Activated CD4-positive, alpha-beta T cell treated with anti-CD3 and anti-CD28 coated beads, Interleukin-2, amount 50 U/mL, for 48 hours (primary cell): ENCODE results near the gene EPC2.

ENCODE experiments used
- DNase-seq, 2 experiments: peaks; one replicate each; pipeline ENCODE4 v3.0.0-alpha.2; 2020

EPC2 gene, protein sequence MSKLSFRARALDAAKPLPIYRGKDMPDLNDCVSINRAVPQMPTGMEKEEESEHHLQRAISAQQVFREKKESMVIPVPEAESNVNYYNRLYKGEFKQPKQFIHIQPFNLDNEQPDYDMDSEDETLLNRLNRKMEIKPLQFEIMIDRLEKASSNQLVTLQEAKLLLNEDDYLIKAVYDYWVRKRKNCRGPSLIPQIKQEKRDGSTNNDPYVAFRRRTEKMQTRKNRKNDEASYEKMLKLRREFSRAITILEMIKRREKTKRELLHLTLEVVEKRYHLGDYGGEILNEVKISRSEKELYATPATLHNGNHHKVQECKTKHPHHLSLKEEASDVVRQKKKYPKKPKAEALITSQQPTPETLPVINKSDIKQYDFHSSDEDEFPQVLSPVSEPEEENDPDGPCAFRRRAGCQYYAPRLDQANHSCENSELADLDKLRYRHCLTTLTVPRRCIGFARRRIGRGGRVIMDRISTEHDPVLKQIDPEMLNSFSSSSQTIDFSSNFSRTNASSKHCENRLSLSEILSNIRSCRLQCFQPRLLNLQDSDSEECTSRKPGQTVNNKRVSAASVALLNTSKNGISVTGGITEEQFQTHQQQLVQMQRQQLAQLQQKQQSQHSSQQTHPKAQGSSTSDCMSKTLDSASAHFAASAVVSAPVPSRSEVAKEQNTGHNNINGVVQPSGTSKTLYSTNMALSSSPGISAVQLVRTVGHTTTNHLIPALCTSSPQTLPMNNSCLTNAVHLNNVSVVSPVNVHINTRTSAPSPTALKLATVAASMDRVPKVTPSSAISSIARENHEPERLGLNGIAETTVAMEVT

DNA sequence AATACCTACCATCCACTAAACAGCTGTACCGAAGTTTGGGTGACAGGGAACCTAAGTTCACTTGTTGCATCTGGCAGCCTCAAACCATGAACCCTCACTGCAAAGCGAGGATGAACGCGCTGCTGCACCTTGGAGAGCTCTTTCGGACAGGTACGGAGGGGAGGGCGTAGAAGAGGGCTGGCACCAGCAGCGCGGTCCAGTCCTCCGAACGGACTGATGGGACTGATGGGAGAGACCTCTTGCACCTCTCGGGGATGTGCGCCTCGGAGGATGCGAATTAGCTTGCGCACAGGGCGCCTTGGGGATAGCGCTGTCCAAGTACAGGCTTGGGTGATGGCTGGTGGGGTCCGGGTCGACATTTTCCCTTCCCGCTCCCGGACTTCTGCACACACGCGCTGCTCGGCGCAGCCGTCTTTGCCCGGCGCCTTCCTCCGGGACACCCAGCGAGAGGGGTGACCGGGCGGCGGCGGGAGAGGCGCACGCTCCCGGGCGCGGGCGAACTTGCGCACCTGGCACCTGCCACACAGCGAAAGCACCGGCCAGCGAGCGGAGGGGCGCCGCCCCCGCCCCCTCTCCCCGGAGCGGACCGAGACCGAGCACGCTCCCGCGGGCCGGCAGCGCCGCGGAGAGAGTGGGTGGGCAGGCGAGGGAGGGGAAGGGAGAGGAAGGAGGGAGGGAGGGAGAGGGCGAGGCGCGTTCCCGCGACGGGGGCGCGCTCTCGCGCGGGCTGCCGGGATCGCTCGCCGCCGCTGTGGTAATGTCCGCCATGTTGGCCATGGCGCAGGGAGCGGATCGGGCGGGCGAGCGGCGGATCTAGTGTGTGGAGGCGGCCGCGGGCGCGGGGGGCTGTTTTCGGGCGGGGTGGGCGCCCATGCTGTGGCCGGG, at the start of gene EPC2:
TSS of gene EPC2 (plus strand) at position 754 of the 885 bp plus-strand sequence. CDS start 267 bp downstream, outside the sequence.
- DNase-seq = peak; percentile 84 to 88

DNA sequence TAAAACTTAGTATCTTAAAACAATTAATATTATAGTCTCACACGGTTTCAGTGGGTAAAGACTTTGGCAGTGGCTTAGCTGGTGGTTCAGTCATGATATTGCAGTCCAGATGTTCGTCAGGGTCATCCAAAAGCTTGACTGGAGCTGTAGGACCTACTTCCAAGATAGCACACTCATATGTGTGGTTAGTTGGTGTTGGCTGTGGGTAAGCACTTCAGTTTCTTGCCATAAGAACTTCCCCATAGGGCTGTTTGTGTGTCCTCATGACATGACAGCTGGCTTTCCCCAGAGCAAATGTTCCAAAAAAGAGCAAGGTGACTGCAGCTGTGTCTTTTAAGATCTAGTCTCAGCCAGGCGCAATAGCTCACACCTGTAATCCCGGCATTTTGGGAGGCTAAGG, 48.5 kb upstream of the EPC2 start:
- DNase-seq = no peak

DNA sequence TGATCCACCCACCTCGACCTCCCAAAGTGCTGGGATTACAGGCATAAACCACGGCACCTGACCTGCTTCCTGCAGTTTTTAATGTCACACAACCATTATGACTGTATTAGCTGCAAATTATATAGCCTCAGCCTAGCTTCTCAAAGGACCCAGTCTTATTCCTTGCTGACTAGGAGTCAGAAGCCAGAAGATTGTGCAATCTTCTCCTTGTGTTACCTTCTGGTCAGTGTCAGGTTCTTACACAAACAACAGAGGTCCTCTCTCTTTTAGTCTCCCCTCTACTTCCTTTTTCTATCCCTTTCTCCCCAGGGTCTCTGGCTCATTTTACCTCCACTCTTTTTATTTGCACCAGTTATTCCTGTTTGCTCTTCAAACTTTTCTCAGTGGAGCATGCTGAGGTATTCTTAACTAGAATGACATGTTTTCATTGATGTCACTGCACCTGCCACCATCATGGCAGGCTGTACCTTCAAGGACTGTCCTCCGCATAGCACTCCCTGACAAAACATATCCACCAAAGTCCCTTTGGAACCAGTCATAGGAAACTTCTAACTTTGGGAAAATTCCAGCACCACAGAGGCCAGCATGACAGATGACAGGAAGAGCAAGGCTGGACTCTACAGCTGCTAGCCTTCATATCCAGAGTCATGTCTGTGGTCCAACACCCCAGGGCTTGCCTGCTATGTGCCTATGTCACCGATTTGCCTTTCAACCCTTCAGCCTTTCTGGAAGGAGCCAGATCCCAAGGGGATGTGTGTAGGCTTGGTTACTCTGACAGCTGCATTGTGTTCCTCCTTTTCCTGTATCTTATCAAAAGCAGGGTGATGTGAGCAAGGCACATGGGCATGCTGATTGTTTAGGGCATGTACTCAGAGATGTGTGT, 45.2 kb upstream of the EPC2 start:
- DNase-seq = no peak

DNA sequence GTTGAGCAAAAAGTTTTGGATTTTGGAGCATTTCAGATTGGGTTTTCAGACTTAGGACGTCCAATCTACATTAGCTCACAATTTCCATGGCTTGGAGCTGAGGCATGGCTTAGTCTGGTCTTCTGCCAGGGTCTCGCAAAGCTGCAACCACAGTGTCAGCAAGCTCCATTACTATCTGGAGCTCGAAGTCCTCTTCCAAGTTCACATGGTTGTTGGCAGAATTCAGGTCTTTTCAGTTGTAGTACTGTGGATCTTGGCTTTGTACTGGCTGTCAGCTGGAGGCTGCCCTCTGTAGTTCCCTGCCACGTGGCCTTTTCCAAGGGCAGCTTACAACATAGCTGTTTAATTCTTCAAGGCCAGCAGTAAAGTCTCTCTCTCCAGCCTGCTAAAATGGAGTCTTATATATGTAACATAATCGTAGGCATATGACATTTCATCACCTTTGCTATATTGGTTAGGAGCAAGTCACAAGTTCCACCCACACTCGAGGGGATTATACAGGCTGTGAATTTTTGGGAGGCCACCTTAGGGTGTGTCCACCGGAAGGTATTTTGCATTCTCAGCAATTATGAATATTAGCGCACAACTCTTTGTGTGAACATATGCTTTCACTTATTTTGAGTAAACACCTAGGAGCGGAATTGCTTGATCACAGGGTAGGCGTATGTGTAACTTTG, 41.5 kb upstream of the EPC2 start:
- DNase-seq = peak; percentile 16 to 34

DNA sequence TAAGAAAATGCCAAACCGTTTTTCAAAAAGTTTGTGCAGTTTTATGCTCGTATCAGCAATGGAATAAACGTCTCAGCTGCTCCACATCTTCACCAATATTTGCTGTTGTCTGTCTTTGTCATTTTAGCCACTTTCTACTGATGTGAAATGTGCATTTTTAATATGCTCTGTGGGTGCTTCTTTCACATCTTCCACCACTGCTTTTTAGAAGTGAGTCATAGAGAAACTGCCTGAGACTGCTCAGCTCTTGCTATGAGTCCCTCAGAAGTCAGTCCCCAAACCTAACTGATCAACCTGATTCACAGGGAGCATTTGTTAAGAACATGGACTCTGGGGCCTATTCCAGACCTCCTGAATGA, 41.0 kb upstream of the EPC2 start:
- DNase-seq = peak in 1 of 2 experiments; percentile 16

GRCh38 chr2:148604927-148605326, 39.6 kb upstream of the EPC2 start:
- DNase-seq = no peak

GRCh38 chr2:148607566-148607965, 37.0 kb upstream of the EPC2 start:
- no peak for DNase-seq

DNA sequence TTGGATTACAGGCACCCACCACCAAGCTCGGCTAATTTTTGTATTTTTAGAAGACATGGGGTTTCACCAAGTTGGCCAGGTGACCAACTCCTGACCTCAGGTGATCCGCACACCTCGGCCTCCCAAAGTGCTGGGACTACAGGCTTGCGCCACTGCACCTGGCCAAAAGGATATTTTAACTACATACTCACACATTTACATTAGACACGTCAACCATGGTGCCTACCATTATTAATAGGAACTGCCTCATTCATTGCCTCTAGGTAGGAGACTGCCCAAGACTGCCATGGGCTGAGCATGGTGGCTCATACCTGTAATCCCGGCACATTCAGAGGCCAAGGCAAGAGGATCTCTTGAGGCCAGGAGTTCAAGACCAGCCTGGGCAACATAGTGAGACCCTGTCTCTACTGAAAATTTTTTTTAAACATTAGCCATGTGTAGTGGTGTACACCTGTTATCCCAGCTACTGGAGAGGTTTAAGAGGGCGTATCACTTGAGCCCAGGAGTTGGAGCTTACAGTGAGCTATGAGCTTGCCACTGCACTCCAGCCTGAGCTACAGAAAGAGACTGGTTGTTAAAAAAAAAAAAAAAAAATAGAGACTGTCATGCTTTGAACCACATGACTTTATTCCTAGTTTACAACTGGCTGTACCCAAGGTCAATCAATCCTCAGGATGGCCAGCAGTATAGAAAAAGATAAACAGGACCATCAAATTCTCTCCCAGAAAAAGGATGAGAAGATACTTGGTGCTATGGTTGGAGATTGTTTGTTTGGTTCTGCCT, 31.1 kb upstream of the EPC2 start:
- no peak for DNase-seq

- no peak for DNase-seq
These were observed 30.6 kb upstream of the EPC2 start for GRCh38 chr2:148614014-148614321.

GRCh38 chr2:148614322-148615049, 30.1 kb upstream of the EPC2 start:
- DNase-seq = peak in 1 of 2 experiments; percentile 11

GRCh38 chr2:148615381-148615841, 29.1 kb upstream of the EPC2 start:
- DNase-seq = no peak

DNA sequence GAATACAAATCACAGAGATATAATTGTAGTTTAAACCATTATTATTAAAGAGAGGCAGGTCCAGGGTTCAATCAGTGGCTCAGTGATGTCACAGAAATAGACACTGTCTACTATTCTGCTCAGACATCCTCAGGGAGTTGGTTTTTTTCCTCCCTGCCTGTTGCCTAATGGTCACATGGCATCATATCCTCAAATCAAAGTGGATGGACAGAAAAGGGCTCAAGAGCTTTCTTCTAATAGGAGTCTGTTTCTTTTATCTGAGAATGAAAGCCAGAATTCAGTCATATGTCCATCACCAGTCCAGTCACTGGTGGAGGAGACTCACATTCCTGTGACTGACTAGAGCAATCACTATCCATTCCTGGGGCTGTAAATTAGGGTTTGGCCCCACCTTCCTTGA, 27.9 kb upstream of the EPC2 start:
- no peak for DNase-seq

DNA sequence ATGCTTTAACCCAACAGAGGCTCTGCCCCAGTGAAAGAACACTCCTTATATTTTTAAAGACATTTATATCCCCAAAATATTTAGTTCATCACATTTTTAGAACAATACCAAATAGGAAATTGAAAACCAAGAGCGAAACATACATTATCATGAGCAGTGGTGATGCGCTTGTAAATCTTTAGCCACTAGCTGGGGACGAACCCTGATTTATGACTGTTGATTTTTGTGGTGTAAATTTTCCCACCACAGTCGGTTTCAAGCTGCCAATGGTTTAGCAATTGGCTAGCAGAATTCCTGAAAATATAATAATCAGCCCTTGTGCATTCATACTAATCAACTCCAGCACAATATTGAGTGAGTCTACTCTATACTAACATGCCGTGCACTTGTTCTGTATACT, 27.3 kb upstream of the EPC2 start:
- no peak for DNase-seq

GRCh38 chr2:148619560-148620195, 24.9 kb upstream of the EPC2 start:
- no peak for DNase-seq

DNA sequence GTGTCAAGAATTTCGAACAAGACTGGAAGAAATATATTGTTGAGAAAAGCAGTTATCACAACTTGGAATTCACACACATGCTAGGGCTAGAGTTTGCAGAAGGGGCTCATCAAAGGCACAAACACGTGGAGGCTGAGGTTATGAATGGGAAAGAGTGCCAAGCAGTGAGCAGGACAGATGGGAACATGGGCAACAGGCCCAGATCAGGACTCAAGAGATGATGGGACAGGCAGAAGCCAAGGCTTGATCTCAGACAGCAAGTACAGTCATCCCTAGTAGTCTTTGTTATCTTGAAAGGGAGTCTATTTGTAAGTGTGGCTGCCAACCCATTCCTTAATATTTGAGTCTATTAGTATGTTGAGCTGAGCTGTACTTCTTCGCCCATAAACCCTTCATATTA, 22.2 kb upstream of the EPC2 start:
- DNase-seq = no peak

DNA sequence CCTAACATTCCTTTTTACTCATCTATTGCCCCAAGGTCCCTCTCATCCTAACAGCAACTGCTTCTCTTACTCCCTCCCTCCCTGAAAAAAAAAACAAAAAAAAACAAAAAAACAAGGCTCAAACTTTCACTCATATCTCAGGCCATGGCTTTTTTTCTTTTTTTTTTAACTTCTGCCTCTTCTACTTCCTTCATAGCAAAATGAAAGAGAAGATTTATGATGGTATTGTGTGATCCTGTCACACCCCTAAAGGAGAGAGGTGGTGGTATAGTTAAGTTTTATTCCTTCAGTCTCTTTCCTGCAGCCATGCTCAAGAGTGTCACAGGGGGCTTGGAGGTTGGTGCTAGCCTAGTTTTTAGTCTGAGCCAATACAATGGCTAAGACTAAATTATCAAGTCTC, 21.5 kb upstream of the EPC2 start:
- DNase-seq = no peak

GRCh38 chr2:148627224-148627623, 17.3 kb upstream of the EPC2 start:
- no peak for DNase-seq

DNA sequence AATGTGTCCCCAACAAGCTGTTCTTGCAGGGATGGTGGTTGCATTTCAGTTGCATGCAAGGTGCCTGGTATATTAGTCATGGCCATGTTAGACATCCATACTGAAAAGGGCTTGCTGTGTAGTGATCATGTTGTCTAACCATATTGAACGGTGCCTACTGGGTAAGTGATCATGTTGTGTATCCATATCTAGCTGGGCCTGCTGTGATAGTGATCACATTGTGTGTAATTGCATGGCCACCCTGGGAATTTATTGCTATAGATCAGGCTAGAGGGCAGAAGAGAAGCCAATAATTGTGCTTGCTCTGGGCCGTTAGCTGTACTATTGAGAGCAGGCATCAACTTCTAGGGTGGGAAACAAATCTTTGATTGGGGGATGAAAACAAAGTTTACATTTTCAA, 9.8 kb upstream of the EPC2 start:
- no peak for DNase-seq

DNA sequence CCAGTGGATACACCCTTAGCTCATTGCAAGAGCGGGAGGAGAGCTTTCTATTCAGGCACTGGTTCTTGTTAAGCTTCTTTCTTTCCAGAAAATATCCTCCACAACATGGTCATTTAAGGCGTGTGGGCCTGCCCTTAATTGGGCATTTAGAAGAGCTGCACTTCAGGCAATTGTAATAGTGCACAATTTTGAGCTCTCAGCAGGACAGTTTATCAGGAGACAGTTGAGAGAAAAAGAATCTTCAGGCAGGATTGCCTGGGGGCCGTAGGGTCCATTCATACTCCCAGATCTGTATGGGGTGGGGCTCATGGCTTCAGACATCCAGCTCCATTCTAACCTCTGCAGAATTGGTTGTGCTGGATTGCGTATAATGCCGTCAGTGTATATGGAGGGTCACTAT, 6.0 kb upstream of the EPC2 start:
- no peak for DNase-seq

GRCh38 chr2:148640767-148641166, 3.8 kb upstream of the EPC2 start:
- no peak for DNase-seq
